ENCODE measurements around the gene SKI.
"Not testable (repeated sequence)": the region's sequence is repeated elsewhere in the genome, so short reads cannot be mapped to it uniquely, and the experiment has no call there.

SKI gene

GRCh38 chr1:2291577-2291976 lies 63.5 kb downstream of the SKI start:
- no peak for DNase-seq (ENCODE audit: low read depth)

GRCh38 chr1:2292725-2293450 lies 64.8 kb downstream of the SKI start:
- no peak for DNase-seq (ENCODE audit: low read depth)

GRCh38 chr1:2294033-2294724 lies 66.1 kb downstream of the SKI start:
- no peak for DNase-seq (ENCODE audit: low read depth)

GRCh38 chr1:2294725-2295078 lies 66.6 kb downstream of the SKI start:
- DNase-seq (ENCODE audit: low read depth): no peak

- no peak for DNase-seq (ENCODE audit: low read depth)
Measured at GRCh38 chr1:2295526-2295925, 67.4 kb downstream of the SKI start.

GRCh38 chr1:2296211-2296610 lies 68.1 kb downstream of the SKI start:
- not testable (repeated sequence) for DNase-seq (ENCODE audit: low read depth)

GRCh38 chr1:2296614-2297013 lies 68.5 kb downstream of the SKI start:
- DNase-seq (ENCODE audit: low read depth): no peak

GRCh38 chr1:2297246-2298011 lies 69.3 kb downstream of the SKI start:
- no peak for DNase-seq (ENCODE audit: low read depth)

GRCh38 chr1:2298685-2299084 lies 70.6 kb downstream of the SKI start:
- DNase-seq (ENCODE audit: low read depth): no peak

- DNase-seq (ENCODE audit: low read depth): no peak
Measured at GRCh38 chr1:2299131-2299627, 71.1 kb downstream of the SKI start.

GRCh38 chr1:2300004-2300771 lies 72.1 kb downstream of the SKI start:
- peak; percentile 57 for DNase-seq (ENCODE audit: low read depth)

- peak; percentile 89 for DNase-seq (ENCODE audit: low read depth)
Measured at GRCh38 chr1:2300851-2301606, 72.9 kb downstream of the SKI start.

- DNase-seq (ENCODE audit: low read depth): no peak
Measured at GRCh38 chr1:2301607-2302291, 73.6 kb downstream of the SKI start.

- no peak for DNase-seq (ENCODE audit: low read depth)
Measured at GRCh38 chr1:2302292-2302925, 74.3 kb downstream of the SKI start.

- DNase-seq (ENCODE audit: low read depth): no peak
Measured at GRCh38 chr1:2303016-2303775, 75.1 kb downstream of the SKI start.

- DNase-seq (ENCODE audit: low read depth): no peak
Measured at GRCh38 chr1:2303781-2304180, 75.7 kb downstream of the SKI start.

GRCh38 chr1:2304282-2304681 lies 76.2 kb downstream of the SKI start:
- no peak for DNase-seq (ENCODE audit: low read depth)

- DNase-seq (ENCODE audit: low read depth): no peak
Measured at GRCh38 chr1:2304921-2305681, 77.0 kb downstream of the SKI start.

Measured in activated T-helper 1 cell treated with Interleukin-2 at 50 U/mL for 16 hours (primary cell).